Activated CD4-positive, alpha-beta T cell treated with anti-CD3 and anti-CD28 coated beads for 48 hours (primary cell): ENCODE data around the gene PRKCE.
"Not testable (repeated sequence)": the region's sequence is repeated elsewhere in the genome, so short reads cannot be mapped to it uniquely, and the experiment has no call there.

Experiments
- DNase-seq: peaks from one replicate; pipeline ENCODE4 v3.0.0-alpha.2; 2020

Gene PRKCE

GRCh38 chr2:45849491-45850283 lies 198.2 kb downstream of the PRKCE start:
- DNase-seq = no peak

GRCh38 chr2:45850558-45850957 lies 199.1 kb downstream of the PRKCE start:
- DNase-seq = no peak

- DNase-seq = no peak
These were observed 199.6 kb downstream of the PRKCE start for GRCh38 chr2:45851111-45851510.

- no peak for DNase-seq
These were observed 200.3 kb downstream of the PRKCE start for GRCh38 chr2:45851576-45852304.

GRCh38 chr2:45852450-45853150 lies 201.1 kb downstream of the PRKCE start:
- DNase-seq = no peak

- no peak for DNase-seq
These were observed 203.9 kb downstream of the PRKCE start for GRCh38 chr2:45855374-45855773.

GRCh38 chr2:45856391-45857274 lies 205.2 kb downstream of the PRKCE start:
- no peak for DNase-seq

GRCh38 chr2:45857275-45857609 lies 205.8 kb downstream of the PRKCE start:
- DNase-seq = no peak

GRCh38 chr2:45857867-45858520 lies 206.5 kb downstream of the PRKCE start:
- no peak for DNase-seq

- not testable (repeated sequence) for DNase-seq
These were observed 207.4 kb downstream of the PRKCE start for GRCh38 chr2:45858872-45859271.

GRCh38 chr2:45859682-45860081 lies 208.2 kb downstream of the PRKCE start:
- DNase-seq = no peak

- DNase-seq = peak; percentile 19
These were observed 209.0 kb downstream of the PRKCE start for GRCh38 chr2:45860136-45861121.

- no peak for DNase-seq
These were observed 211.4 kb downstream of the PRKCE start for GRCh38 chr2:45862843-45863242.

- DNase-seq = no peak
These were observed 212.6 kb downstream of the PRKCE start for GRCh38 chr2:45864121-45864520.

- no peak for DNase-seq
These were observed 215.9 kb downstream of the PRKCE start for GRCh38 chr2:45867349-45867748.

- DNase-seq = no peak
These were observed 216.3 kb downstream of the PRKCE start for GRCh38 chr2:45867800-45868199.

- DNase-seq = no peak
These were observed 217.7 kb downstream of the PRKCE start for GRCh38 chr2:45869165-45869501.

- DNase-seq = no peak
These were observed 219.6 kb downstream of the PRKCE start for GRCh38 chr2:45871025-45871424.

- DNase-seq = no peak
These were observed 220.1 kb downstream of the PRKCE start for GRCh38 chr2:45871541-45871940.

- no peak for DNase-seq
These were observed 220.7 kb downstream of the PRKCE start for GRCh38 chr2:45872211-45872610.

- DNase-seq = no peak
These were observed 222.9 kb downstream of the PRKCE start for GRCh38 chr2:45874344-45874743.
